ENCODE measurements around the gene PRSS33.
A peak's percentile ranks its signal among the peaks of the same experiment; 100 is the strongest.

PRSS33 gene

GRCh38 chr16:2749476-2749875, 37.9 kb downstream of the PRSS33 start:
- H3K4me3 Mint-ChIP-seq = peak overlapping the region; percentile 39
- peaks cover 16% of the 10 kb centered on the region for H3K36me3 Mint-ChIP-seq (ENCODE audit: low read depth)
- TF ChIP-seq CTCF (IDR thresholded peaks at IDR 0.05) = no peak
- H3K9me3 Mint-ChIP-seq = no peaks in the 10 kb centered on the region
- H3K27me3 Mint-ChIP-seq (ENCODE audit: low read depth, poor library complexity) = peaks cover 3% of the 10 kb centered on the region
- no peak for DNase-seq
- peaks cover 47% of the 10 kb centered on the region for H3K4me1 Mint-ChIP-seq
- H3K27ac Mint-ChIP-seq = no peak overlapping the region

- H3K9me3 Mint-ChIP-seq = no peaks in the 10 kb centered on the region
- peaks cover 44% of the 10 kb centered on the region for H3K4me1 Mint-ChIP-seq
- no peak for TF ChIP-seq CTCF (IDR thresholded peaks at IDR 0.05)
- no peak for DNase-seq
- H3K4me3 Mint-ChIP-seq = no peak overlapping the region
- H3K27ac Mint-ChIP-seq = peak overlapping the region; percentile 48
- H3K27me3 Mint-ChIP-seq (ENCODE audit: low read depth, poor library complexity) = peaks cover 3% of the 10 kb centered on the region
- H3K36me3 Mint-ChIP-seq (ENCODE audit: low read depth) = peaks cover 14% of the 10 kb centered on the region
These were observed 38.5 kb downstream of the PRSS33 start for GRCh38 chr16:2748757-2749455.

GRCh38 chr16:2745961-2746360, 41.4 kb downstream of the PRSS33 start:
- H3K36me3 Mint-ChIP-seq (ENCODE audit: low read depth) = peaks cover 14% of the 10 kb centered on the region
- H3K4me3 Mint-ChIP-seq = no peak overlapping the region
- peaks cover 39% of the 10 kb centered on the region for H3K4me1 Mint-ChIP-seq
- no peak for TF ChIP-seq CTCF (IDR thresholded peaks at IDR 0.05)
- no peaks in the 10 kb centered on the region for H3K9me3 Mint-ChIP-seq
- no peak for DNase-seq
- H3K27me3 Mint-ChIP-seq (ENCODE audit: low read depth, poor library complexity) = peaks cover 6% of the 10 kb centered on the region
- H3K27ac Mint-ChIP-seq = no peak overlapping the region

- H3K9me3 Mint-ChIP-seq = no peaks in the 10 kb centered on the region
- peaks cover 14% of the 10 kb centered on the region for H3K36me3 Mint-ChIP-seq (ENCODE audit: low read depth)
- H3K27ac Mint-ChIP-seq = peak overlapping the region; percentile 59
- no peak overlapping the region for H3K4me3 Mint-ChIP-seq
- no peak for DNase-seq
- TF ChIP-seq CTCF (IDR thresholded peaks at IDR 0.05) = no peak
- peaks cover 39% of the 10 kb centered on the region for H3K4me1 Mint-ChIP-seq
- peaks cover 6% of the 10 kb centered on the region for H3K27me3 Mint-ChIP-seq (ENCODE audit: low read depth, poor library complexity)
These were observed 42.1 kb downstream of the PRSS33 start for GRCh38 chr16:2745116-2745890.

- Mint-ChIP-seq H3K4me1 (peaks cover 39% of the 10 kb centered on the region), H3K27me3 (ENCODE audit: low read depth, poor library complexity) (peaks cover 6% of the 10 kb centered on the region), H3K36me3 (ENCODE audit: low read depth) (peaks cover 8% of the 10 kb centered on the region), H3K27ac (no peak overlapping the region), H3K9me3 (no peaks in the 10 kb centered on the region), H3K4me3 (no peak overlapping the region)
- no peak for TF ChIP-seq CTCF (IDR thresholded peaks at IDR 0.05)
- no peak for DNase-seq
These were observed 42.6 kb downstream of the PRSS33 start for GRCh38 chr16:2744711-2745110.
